Skeletal muscle tissue (tissue), 4 donors: ENCODE results near the gene CORO2A. TPM values are rescaled to one million over a fixed set of nuclear protein-coding genes. Genes with fewer than 3 reads are reported as not detected.

Experiments
- H3K27ac ChIP-seq: one replicate; pipeline ENCODE4 v1.7.0; 2013; ENCODE audit warnings: mild to moderate bottlenecking, low read depth, low read length, inconsistent platforms
- H3K27me3 ChIP-seq, 3 donors: one replicate each; pipeline ENCODE4 v1.7.0; 2013; ENCODE audit warnings: low read length in 3 of 3; ENCODE audit not compliant: control insufficient read depth in 3 of 3, insufficient read depth in 3 of 3
- H3K36me3 ChIP-seq, 3 donors: one replicate each; pipeline ENCODE4 v1.7.0; 2013; ENCODE audit warnings: low read length in 3 of 3; ENCODE audit not compliant: control insufficient read depth in 3 of 3, insufficient read depth in 3 of 3
- H3K4me1 ChIP-seq, 3 donors: one replicate each; pipeline ENCODE4 v1.7.0; 2013; ENCODE audit warnings: low read length in 3 of 3, mild to moderate bottlenecking in 3 of 3; ENCODE audit not compliant: control insufficient read depth in 3 of 3, insufficient read depth in 3 of 3
- H3K4me3 ChIP-seq, 3 donors: one replicate each; pipeline ENCODE4 v1.7.0; 2013; ENCODE audit warnings: low read length in 3 of 3
- H3K9ac ChIP-seq, 3 donors: one replicate each; pipeline ENCODE4 v1.7.0; 2013; ENCODE audit warnings: low read length in 3 of 3, mild to moderate bottlenecking in 3 of 3, moderate library complexity in 2 of 3, low read depth in 1 of 3
- H3K9me3 ChIP-seq, 3 donors: one replicate each; pipeline ENCODE4 v1.7.0; 2013; ENCODE audit warnings: low read length in 3 of 3; ENCODE audit not compliant: control insufficient read depth in 3 of 3
- total RNA-seq: library from RNA; depleted of rRNA; stranded (reverse); fragments of >200 nt; gene quantifications from one replicate; pipeline ENCODE4 v1.2.3, GENCODE V29; 2014
- donor health status: Osteomylitis.

CORO2A gene
- total RNA-seq, 1 donor from 2014 or later, result under 0.01 TPM

DNA sequence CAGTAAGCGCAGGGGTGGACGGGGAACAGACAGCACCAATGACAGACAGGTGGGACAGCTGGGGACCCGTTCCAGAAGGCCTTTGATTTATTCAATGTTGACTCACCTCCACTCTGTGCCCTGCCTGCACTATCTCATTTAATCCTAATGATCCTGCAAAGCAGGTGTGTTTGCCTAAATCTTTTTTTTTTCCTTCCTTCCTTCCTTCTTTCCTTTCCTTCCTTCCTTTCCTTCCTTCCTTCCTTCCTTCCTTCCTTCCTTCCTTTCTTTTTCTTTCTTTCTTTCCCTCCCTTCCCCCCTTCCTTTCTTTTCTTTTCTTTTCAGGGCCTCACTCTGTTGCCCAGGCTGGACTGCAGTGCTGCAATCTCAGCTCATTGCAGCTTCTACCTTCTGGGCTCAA lies 17.1 kb upstream of the CORO2A start:
- H3K4me1 ChIP-seq, result no peaks in the 10 kb centered on the region
- no peaks in the 10 kb centered on the region for H3K9me3 ChIP-seq
- H3K27me3 ChIP-seq, result no peaks in the 10 kb centered on the region
- H3K4me3 ChIP-seq, result no peak overlapping the region
- no peak overlapping the region for H3K9ac ChIP-seq
- H3K36me3 ChIP-seq, result peaks cover 0 to 6% (median 4%) of the 10 kb centered on the region in 3 donors
- no peak overlapping the region for H3K27ac ChIP-seq

DNA sequence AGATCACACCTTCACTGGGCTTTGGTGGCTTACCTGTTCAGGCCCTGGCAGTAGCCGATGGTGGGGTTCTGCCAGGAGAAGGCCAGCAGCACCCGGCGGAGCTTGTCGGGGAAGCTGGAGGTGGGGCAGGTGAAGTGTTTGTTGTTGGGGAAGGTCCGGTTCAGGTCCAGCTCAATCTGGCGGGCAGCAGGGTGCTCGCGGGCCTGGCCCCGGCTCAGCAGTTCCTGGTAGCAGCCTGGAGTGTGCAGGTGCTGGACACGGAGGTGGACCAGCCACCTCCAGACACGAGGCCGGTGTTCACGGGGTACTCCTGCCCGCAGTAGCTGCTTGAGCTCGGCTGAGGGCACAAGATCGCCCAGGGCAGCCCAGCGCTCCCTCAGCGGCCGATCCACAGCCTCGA lies 16.2 kb upstream of the CORO2A start:
- H3K27me3 ChIP-seq, result no peaks in the 10 kb centered on the region
- no peaks in the 10 kb centered on the region for H3K9me3 ChIP-seq
- H3K4me1 ChIP-seq, result no peaks in the 10 kb centered on the region
- H3K9ac ChIP-seq, result no peak overlapping the region
- no peak overlapping the region for H3K27ac ChIP-seq
- H3K4me3 ChIP-seq, result no peak overlapping the region
- peaks cover 0 to 4% (median 0%) of the 10 kb centered on the region in 3 donors for H3K36me3 ChIP-seq

- Histone ChIP-seq H3K27ac (no peak overlapping the region), H3K27me3 (no peaks in the 10 kb centered on the region), H3K4me3 (no peak overlapping the region), H3K4me1 (no peaks in the 10 kb centered on the region), H3K36me3 (peaks cover 0 to 3% (median 0%) of the 10 kb centered on the region in 3 donors), H3K9ac (no peak overlapping the region), H3K9me3 (no peaks in the 10 kb centered on the region)
Observed at GRCh38 chr9:98207606-98208005, 15.2 kb upstream of the CORO2A start.

GRCh38 chr9:98206754-98207153 lies 14.3 kb upstream of the CORO2A start:
- H3K27ac ChIP-seq, result no peak overlapping the region
- peaks cover 0 to 3% (median 0%) of the 10 kb centered on the region in 3 donors for H3K36me3 ChIP-seq
- no peaks in the 10 kb centered on the region for H3K27me3 ChIP-seq
- no peaks in the 10 kb centered on the region for H3K4me1 ChIP-seq
- H3K9me3 ChIP-seq, result no peaks in the 10 kb centered on the region
- no peak overlapping the region for H3K9ac ChIP-seq
- no peak overlapping the region for H3K4me3 ChIP-seq

DNA sequence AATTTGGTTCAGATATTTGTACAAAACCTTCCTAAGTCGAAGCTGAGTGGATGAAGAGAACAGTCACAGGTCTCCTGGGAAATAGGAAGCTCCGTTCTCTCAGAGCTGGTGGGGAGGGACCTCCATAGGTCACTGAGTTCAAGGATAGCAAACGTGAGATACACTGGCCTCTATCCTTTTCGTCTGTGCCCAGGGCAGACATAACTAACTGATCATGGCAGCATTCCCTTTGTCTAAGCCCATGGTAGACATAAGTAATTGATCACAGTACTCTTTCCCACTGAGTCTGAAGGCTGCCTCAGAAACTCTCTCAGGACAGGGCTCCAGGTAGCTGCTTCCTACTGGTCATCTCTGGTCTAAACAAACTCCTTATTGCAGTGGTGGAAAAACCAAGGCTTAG lies 12.3 kb upstream of the CORO2A start:
- Histone ChIP-seq H3K9ac (no peak overlapping the region), H3K27ac (no peak overlapping the region), H3K9me3 (no peaks in the 10 kb centered on the region), H3K36me3 (peaks cover 0 to 9% (median 0%) of the 10 kb centered on the region in 3 donors), H3K27me3 (no peaks in the 10 kb centered on the region), H3K4me3 (no peak overlapping the region), H3K4me1 (no peaks in the 10 kb centered on the region)

GRCh38 chr9:98203153-98203552 lies 10.7 kb upstream of the CORO2A start:
- Histone ChIP-seq H3K36me3 (peaks cover 0 to 9% (median 4%) of the 10 kb centered on the region in 3 donors), H3K4me3 (no peak overlapping the region), H3K4me1 (no peaks in the 10 kb centered on the region), H3K27me3 (no peaks in the 10 kb centered on the region), H3K9me3 (no peaks in the 10 kb centered on the region), H3K27ac (no peak overlapping the region), H3K9ac (no peak overlapping the region)

DNA sequence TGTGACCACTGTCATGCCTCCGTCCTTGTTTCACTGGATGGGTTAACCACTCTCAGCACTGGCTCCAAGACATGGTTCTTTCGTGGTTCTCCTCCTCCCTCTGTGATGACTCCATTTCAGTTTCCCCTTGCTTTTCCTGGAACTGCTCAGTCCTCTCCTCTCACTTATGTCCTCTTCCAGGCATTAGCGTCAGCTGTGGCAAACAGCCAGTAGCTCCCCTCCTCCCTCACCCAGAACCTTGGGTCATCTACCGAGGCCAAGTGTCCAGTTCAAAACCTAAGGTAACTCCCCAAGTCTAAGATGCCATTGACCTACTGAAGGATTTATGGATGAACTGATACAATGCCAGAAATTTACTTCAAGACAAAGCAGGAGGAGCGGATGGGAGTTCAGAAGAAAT lies 9.8 kb upstream of the CORO2A start:
- peaks cover 0 to 9% (median 4%) of the 10 kb centered on the region in 3 donors for H3K36me3 ChIP-seq

GRCh38 chr9:98201749-98202148 lies 9.3 kb upstream of the CORO2A start:
- H3K27ac ChIP-seq, result no peak overlapping the region
- no peak overlapping the region for H3K9ac ChIP-seq
- no peak overlapping the region for H3K4me3 ChIP-seq
- H3K36me3 ChIP-seq, result peaks cover 0 to 9% (median 4%) of the 10 kb centered on the region in 3 donors
- H3K9me3 ChIP-seq, result no peaks in the 10 kb centered on the region
- H3K4me1 ChIP-seq, result no peaks in the 10 kb centered on the region
- H3K27me3 ChIP-seq, result no peaks in the 10 kb centered on the region

More for the DNA sequence above, 9.8 kb upstream of the CORO2A start:
- H3K27me3 ChIP-seq, result no peaks in the 10 kb centered on the region
- no peak overlapping the region for H3K9ac ChIP-seq
- H3K9me3 ChIP-seq, result no peaks in the 10 kb centered on the region
- H3K27ac ChIP-seq, result no peak overlapping the region
- no peaks in the 10 kb centered on the region for H3K4me1 ChIP-seq
- H3K4me3 ChIP-seq, result no peak overlapping the region

DNA sequence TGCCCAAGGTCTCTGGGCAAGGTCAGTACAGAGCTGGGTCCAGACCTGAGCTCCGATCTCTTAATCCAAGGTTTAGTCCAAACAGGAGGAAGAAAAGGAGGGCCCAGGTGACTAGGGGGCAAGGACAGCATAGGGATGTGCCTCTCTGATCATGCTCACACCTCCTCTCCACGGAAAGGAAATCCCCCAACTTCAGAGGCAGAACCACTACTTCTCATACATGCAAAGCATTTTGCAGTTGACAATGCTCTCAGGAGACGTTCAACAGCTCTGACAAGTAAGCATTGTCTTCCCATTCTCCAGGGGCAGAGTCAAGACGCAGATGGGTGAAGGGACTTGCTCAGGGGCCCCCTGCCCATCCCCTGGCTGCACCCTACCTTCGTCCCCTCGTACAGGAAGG lies 8.7 kb upstream of the CORO2A start:
- Histone ChIP-seq H3K4me1 (no peaks in the 10 kb centered on the region), H3K9ac (no peak overlapping the region), H3K4me3 (no peak overlapping the region), H3K9me3 (no peaks in the 10 kb centered on the region), H3K27ac (no peak overlapping the region), H3K27me3 (no peaks in the 10 kb centered on the region), H3K36me3 (peaks cover 0 to 9% (median 4%) of the 10 kb centered on the region in 3 donors)

- peaks cover 0 to 9% (median 4%) of the 10 kb centered on the region in 3 donors for H3K36me3 ChIP-seq
Observed at GRCh38 chr9:98199388-98200033, 7.1 kb upstream of the CORO2A start.

More at GRCh38 chr9:98199388-98200033, 7.1 kb upstream of the CORO2A start:
- H3K4me1 ChIP-seq, result no peaks in the 10 kb centered on the region
- H3K27me3 ChIP-seq, result no peaks in the 10 kb centered on the region
- H3K4me3 ChIP-seq, result no peak overlapping the region
- no peaks in the 10 kb centered on the region for H3K9me3 ChIP-seq
- H3K9ac ChIP-seq, result no peak overlapping the region
- H3K27ac ChIP-seq, result no peak overlapping the region
